GM18505 (cell line): ENCODE results near the gene BANF2.
"Not testable (repeated sequence)": the region's sequence is repeated elsewhere in the genome, so short reads cannot be mapped to it uniquely, and the experiment has no call there.

Source experiments
- ATAC-seq: cut with Tn5 transposase; IDR thresholded peaks from one replicate; pipeline ENCODE4 v1.9.1; 2021; ENCODE audit not compliant: unreplicated experiment
- POLR2A ChIP-seq: IDR thresholded peaks from 4 replicates; pipeline ENCODE4 v1.6.1; 2011; ENCODE audit warnings: borderline replicate concordance; ENCODE audit not compliant: insufficient read depth, insufficient read length; ENCODE audit errors: extremely low read depth

Gene BANF2

DNA sequence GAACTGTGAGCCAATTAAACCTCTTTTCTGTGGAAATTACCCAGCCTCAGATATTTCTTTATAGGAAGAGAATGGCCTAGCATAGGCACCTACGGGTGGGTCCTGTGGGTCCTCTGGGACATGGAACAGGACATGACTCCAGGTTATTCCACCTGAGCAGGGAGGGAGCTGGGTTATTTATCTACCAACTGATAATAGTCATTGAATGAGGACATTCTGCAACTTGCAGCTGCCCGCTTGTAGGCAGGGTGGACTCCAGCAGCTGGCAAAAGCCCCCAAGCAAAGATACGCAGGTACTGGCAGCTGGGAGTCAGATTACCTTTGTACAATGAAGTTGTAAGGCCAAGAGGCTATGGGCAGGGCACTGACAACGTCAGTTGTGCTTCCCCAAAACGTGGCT is 1.4 kb upstream of the BANF2 start:
- no peak for ATAC-seq
- no peak for TF ChIP-seq POLR2A

DNA sequence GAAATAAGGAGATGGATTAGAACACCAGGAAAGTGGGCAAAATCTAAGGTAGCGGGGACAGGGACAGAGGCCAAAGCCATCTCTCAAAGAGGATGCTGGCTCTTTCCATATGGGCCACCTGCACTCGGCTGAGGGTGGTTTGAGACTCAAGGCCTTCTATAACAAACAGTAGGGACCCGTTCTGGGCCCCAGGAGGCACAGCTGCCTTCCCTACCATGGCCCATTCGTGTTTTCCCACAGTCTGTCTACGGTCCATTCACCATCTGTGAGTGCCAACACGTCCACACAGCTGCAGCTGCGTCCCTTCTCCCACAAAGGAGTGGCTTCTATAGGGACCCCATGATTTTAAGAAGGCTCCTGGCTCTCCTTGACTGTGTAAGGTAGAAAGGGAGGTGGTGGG is 871 bp downstream of the BANF2 start:
- ATAC-seq, result no peak
- TF ChIP-seq POLR2A, result no peak

DNA sequence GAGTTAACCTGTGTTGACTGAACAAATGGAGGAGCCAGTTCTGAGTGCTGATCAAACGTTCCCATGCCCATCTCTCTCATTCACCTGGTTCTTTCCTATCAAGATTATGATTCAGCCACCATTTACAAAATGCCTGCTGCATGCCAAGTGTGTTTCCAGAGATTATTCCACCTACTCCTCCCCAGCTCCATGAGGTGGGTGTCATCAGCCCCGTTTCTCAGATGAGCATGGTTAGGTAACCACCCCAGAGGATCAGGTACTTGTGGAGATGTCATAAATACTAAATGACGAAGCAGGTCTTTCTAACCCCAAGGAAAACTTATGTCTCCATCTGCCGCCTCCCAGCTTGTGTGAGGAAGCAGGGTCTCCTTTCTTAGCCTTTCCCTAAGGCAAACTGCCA is 2.1 kb downstream of the BANF2 start:
- no peak for TF ChIP-seq POLR2A
- no peak for ATAC-seq

DNA sequence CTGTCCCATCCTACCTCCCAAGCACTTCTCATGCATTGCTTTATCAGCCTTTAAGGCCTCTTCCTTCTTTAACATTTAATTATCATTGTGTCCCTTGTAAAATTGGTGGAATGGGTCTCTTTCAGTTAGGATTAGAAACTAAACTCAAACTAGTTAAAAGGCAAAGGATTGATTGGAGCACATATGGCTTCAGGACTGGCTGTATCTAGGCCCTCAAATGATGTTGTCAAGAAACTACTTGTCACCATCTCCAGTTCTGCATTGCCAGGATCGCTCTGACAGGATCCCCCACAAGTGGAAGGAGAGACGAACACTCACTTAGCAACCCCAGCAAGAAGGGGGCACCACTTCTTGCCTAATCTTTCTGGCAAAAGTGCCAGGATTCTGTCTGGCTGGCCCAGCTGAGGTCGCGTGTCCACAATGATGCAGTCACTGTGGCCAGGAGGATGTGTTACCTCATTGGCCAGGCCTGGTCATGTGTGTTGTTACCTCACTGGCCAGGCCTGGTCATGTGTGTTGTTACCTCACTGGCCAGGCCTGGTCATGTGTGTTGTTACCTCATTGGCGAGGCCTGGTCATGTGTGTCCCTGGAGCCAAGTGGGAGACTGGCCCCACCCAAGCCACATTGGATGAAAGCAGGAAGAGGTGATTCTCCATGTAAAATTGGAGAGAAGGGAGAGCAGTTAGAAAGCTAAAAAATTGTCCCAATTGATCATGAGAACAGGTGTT is 5.0 kb downstream of the BANF2 start:
- ATAC-seq, result no peak
- no peak for TF ChIP-seq POLR2A

DNA sequence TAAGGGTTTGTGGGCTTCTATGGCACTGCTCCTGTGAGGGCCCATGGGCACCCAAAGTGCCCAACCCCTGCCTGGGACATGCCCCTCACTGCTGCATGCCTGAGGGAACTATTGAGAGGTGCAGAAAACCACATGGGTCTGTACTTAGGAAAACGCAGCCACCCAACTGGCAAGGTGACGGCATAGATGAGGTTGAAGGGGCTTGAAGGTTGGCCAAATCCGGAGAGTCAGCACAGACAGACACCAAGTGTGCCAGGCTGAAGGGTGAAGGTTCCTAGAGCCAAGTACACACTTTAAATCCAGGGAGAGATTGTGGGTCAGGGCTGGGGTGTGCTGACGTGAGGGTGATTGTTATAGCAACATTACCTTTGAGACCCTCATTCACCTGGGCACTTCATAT is 6.2 kb downstream of the BANF2 start:
- no peak for ATAC-seq
- TF ChIP-seq POLR2A, result no peak

DNA sequence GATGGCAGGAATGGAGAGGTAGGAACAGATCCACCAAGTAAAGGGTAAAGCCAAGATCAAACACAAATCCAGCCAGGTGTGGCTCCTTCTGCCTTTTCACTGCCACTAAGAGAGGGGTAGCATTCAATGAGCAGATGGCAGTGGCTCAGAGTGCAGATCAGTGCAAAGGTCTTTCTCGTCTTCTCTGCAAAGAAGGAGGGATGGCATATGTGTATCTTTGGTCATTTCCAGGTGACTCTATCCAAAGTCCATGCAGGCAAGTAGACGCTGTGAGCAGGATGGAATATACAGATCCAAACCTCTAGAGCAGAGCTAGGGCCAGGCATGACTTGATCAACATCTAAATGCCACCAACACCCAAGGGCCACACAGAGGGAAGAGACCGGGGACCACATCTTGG is 6.9 kb downstream of the BANF2 start:
- no peak for ATAC-seq
- TF ChIP-seq POLR2A, result no peak

DNA sequence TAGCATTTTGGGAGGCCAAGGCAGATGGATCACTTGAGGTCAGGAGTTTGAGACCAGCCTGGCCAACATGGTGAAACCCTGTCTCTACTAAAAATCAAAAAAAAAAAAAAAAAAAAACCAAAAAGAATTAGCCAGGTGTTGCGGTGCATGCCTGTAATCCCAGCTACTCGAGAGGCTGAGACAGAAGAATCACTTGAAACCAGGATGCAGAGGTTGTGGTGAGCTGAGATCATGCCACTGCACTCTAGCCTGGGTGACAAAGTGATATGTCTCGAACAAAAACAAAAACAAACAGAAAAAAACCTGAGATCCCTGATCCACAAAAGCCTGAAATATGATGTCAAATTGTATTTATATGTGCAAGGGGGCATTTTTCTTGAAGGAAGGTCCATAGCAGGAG is 8.2 kb downstream of the BANF2 start:
- not testable (repeated sequence) for ATAC-seq

DNA sequence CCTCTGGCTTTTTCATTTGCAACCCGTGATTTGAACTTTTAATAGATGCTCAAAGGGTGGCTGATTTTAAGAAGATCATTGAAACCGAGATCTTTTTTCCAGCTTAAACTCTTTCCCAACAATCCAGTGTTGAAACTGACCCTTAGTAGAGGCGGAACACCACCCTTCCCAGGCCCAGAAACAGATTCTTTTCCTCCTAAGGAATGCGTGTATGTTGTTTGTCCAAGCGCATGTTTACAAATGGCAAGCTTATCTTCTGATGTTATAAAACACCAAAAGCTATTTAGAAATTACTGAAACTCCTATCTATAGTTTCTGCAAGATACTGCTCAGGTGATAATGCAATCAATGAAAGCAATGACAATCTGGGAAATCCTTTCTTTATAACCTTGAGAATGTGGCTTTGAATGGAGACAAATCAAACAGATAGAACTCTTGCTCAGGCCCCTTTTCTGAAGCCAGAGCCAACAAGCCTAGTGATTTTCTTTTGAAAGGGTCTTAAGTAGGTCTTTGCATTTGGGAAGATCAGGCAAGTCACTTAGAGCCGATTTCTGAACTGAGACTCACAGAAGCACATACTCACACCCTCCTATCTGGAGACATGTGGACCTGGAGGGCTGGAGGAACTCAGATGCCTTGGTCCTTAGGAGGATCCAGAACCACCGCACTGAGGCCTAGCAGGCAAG is 9.1 kb downstream of the BANF2 start:
- TF ChIP-seq POLR2A, result no peak
- no peak for ATAC-seq

DNA sequence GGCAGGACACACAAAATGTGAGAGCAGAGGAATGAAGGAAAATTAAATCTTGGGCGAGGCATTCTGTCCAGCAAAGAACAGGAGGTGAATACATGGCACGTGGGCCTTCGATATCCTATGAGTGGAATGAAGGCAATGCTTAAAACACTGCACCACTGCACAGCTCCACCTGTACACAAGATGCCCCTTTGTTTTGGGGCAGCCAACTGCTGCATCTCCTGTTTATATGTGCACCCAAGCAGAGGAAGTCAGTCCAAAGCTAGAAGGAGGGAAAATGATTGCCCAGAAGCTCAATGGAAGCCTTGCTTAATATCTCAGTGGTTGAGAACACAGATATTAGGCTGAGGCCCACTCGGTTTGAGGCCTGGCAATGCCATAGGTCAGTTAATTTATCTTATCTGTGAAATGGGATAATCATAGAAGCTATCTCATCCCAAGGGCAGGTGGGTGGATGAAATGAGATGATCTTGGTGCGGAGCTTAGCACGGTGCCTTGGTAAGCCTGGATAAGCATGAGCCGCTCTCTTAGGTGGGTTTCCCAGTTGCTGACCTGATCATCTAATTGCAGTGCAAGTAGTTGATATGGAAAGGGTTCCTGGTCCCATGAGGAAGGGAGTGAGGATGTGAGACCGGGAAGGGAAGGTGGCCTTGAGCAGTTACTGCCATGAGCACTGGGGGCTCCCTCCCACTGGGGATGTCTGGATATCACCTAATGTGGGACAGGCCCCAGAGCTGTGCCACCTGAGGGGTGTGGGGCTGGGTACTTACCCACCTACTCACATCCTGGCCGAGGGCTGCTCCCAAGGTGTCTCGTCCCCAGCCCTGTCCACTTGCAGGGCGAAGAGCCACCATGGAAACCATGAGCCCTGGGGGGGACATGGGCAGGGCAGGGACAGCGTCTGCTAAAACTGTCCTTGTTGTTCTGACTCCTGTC is 9.9 kb downstream of the BANF2 start:
- no peak for TF ChIP-seq POLR2A
- no peak for ATAC-seq

DNA sequence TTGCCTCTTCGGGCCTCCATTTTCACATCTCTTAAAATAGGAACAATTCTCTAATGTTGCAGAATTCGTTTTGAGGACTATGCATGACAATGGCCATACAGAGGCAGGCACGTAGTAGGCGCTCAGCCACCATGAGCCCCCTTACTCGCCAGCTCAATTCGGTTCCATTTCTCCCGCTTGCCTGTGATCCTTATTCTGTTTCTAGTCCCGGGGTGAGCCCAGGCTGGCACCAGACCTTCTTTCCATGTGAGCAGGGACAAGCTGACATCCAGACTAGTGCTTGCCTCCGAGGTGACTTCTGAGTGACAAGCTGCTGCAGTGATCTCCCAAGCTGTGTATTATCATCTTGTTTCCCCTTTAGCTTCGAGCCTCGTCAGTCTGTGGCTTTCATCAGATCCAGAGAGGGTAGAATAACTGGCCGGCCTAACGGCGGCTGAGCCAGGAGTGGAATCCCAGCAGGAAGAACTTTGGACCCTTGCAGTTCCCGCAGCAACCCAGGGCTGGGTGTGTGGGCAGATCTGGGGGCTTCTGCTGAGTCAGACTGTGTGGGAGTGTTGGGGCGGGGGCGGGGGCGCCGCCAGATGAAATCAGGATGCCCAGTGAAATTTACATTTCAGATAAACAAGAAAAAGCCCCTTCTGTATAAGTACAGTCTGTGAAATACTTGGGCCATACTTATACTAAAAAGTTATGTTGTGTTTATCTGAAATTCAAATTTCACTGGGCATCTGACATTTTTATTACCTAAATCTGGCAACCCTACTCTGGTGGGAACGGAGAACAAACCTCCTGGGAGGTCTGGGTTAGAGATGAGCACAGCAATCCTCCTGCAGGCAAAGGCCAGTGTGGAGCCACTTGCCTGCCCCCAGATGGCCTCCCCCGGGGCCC is 10.9 kb downstream of the BANF2 start:
- ATAC-seq, result no peak

DNA sequence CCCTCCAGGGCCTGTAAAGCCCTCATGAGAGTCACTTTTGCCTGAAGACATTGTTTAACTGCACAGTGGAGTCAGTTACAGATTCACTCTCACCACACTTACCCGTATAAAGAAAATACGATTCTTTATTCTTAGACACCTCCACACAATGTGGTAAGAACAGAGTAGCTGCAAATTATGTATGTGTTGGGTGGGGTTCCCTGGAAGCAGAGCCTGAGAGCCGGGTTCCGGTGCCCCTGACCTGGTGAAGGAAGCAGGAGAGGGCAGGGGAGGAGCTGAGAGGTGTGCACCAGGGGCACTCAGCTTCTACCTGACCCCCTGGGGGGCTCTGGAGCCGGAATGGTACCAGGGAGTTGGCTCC is 11.5 kb downstream of the BANF2 start:
- TF ChIP-seq POLR2A, result no peak
- ATAC-seq, result no peak

More for the DNA sequence above, 10.9 kb downstream of the BANF2 start:
- TF ChIP-seq POLR2A, result no peak

DNA sequence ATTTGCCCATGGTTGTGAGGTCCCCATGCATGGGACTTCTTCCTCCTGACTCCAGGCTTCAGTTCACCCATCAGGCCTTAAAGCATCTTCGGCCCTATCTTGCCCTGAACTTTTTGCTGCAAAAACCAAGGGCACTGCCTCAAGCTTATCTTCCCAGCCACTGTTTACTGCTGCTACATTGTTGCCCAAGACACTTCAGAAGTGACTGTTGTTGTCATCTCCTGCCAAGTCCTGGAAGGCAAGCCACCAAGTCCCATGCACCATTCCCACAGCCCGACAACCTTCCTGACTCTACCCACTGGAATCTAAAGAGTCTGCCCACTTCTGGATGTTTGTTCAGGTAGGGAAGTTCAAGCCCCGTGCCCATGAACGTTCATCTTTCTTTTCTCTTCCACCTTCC is 12.4 kb downstream of the BANF2 start:
- ATAC-seq, result no peak
- TF ChIP-seq POLR2A, result no peak

DNA sequence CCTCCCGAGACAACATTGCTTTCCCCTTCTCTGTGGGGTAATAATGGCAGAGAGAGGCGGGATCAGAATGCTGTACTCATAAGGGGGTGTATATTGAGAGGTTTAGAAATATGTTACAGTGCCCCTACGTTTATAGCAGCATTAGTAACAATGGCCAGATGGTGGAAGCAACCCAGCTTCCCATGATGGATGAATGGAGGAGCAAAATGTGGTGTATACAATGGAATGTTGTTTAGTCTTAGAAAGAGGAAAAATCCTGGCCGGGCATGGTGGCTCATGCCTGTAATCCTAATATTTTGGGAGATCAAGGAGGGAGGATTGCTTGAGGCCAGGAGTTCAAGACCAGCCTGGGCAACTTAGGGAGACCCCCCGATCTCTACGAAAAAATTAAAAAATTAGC is 12.9 kb downstream of the BANF2 start:
- TF ChIP-seq POLR2A, result no peak
- no peak for ATAC-seq
